Astrocyte (in vitro differentiated cells and primary cell): ENCODE data around the gene EPHB1.

Source experiments
- EZH2 ChIP-seq: IDR thresholded peaks from 2 replicates; pipeline ENCODE4 v1.6.1; 2012; ENCODE audit warnings: mild to moderate bottlenecking, low read length, inconsistent platforms; ENCODE audit not compliant: insufficient read depth
- TF ChIP-seq, protein P1 (sequence below): IDR thresholded peaks from 2 replicates; pipeline ENCODE4 v1.5.1; 2011; ENCODE audit warnings: low read depth, mild to moderate bottlenecking, inconsistent platforms, low read length, moderate library complexity; ENCODE audit not compliant: insufficient read depth

DNA sequence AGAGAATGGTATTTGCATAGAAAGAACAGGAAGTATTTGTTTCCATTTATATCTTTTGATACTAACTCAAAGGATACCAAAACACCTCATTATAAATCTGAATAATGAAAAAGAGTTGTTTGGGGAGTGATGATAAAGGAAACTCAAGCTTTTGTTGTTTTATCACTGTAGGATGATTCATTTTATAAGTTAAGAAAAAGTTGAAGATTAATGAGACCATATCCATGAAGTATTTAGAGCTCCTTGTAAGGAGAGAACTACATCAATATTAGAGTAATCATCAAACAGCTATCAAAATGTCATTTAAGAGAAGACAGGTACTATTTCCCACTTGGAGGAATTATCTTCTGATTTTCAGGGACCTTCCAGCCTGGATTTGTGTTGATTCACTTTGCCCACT is 92.5 kb downstream of the EPHB1 start:
- TF ChIP-seq, protein P1, sequence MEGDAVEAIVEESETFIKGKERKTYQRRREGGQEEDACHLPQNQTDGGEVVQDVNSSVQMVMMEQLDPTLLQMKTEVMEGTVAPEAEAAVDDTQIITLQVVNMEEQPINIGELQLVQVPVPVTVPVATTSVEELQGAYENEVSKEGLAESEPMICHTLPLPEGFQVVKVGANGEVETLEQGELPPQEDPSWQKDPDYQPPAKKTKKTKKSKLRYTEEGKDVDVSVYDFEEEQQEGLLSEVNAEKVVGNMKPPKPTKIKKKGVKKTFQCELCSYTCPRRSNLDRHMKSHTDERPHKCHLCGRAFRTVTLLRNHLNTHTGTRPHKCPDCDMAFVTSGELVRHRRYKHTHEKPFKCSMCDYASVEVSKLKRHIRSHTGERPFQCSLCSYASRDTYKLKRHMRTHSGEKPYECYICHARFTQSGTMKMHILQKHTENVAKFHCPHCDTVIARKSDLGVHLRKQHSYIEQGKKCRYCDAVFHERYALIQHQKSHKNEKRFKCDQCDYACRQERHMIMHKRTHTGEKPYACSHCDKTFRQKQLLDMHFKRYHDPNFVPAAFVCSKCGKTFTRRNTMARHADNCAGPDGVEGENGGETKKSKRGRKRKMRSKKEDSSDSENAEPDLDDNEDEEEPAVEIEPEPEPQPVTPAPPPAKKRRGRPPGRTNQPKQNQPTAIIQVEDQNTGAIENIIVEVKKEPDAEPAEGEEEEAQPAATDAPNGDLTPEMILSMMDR = no peak
- TF ChIP-seq EZH2 = no peak
